Adipocyte (in vitro differentiated cells): Measurements from ENCODE around the gene SLC9C1.

ENCODE experiments used
- DNase-seq: peaks from one replicate; pipeline ENCODE4 v3.0.0-alpha.2; 2015; ENCODE audit warnings: low read depth
- H3K27me3 ChIP-seq: replicated peaks from 2 replicates; pipeline ENCODE4 v1.7.0; 2013; ENCODE audit warnings: mild to moderate bottlenecking, low read length, moderate library complexity; ENCODE audit not compliant: control insufficient read depth, insufficient read depth
- H3K36me3 ChIP-seq: 2 replicates; pipeline ENCODE4 v1.7.0; 2013; ENCODE audit warnings: low read length, mild to moderate bottlenecking, moderate library complexity; ENCODE audit not compliant: control insufficient read depth, insufficient read depth, severe bottlenecking
- H3K4me1 ChIP-seq: 2 replicates; pipeline ENCODE4 v1.7.0; 2013; ENCODE audit warnings: mild to moderate bottlenecking, low read length, moderate library complexity; ENCODE audit not compliant: control insufficient read depth, insufficient read depth
- H3K4me3 ChIP-seq: 2 replicates; pipeline ENCODE4 v1.7.0; 2013; ENCODE audit warnings: mild to moderate bottlenecking, low read length, moderate library complexity
- H3K9ac ChIP-seq: 2 replicates; pipeline ENCODE4 v1.7.0; 2013; ENCODE audit warnings: mild to moderate bottlenecking, low read length, moderate library complexity
- H3K9me3 ChIP-seq: 2 replicates; pipeline ENCODE4 v1.7.0; 2013; ENCODE audit warnings: mild to moderate bottlenecking, low read length, moderate library complexity; ENCODE audit not compliant: control insufficient read depth

SLC9C1 gene

DNA sequence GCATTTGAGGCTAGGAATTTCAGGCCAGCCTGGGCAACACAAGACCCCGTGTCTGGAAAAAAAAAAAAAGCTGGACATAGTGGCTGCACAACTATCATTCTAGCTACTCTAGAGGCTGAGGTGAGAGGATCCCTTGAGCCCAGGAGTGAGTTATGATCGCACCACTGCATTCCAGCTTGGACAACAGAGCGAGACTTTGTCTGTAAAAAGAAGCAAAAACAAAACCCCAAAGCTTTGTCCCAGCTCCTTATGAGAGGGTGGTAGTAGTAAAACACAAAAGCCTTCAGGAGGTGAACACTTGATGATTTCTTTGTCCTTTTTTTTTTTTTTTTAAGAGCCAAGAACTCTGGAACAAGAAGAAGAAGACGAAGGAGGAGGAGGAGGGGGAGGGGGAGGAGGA, 37.8 kb upstream of the SLC9C1 start:
- Histone ChIP-seq H3K4me3 (no peak overlapping the region), H3K9ac (no peak overlapping the region), H3K4me1 (peaks cover 12% of the 10 kb centered on the region), H3K36me3 (no peaks in the 10 kb centered on the region), H3K9me3 (no peaks in the 10 kb centered on the region), H3K27me3 (no peaks in the 10 kb centered on the region)
- no peak for DNase-seq

DNA sequence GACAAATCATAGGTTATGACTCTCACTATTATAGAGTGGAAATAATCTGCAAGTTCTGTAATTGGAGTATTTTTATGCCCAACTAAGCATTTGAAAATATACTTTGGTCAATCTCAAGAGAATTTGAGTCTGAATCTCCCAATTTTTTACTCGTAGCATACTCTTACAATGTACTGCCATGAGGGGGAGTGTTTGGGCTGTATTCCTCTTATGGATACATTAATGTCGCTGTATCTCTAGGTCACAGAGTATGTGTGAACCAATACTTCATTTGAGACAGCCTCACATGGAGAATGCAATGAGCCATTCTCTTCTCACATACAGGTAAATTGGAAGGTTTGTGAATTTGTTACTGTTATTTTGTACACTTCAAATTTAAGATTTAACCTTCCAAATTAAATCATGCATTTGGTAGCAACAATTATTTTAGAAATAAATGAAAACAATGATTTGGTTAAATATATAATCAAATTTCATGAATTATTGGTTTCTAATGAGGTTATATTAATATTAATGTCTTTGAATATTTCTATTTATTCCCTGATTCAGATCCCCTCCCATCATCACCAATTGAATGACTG, 33.4 kb upstream of the SLC9C1 start:
- DNase-seq = peak; percentile 87
- H3K9me3 ChIP-seq = no peaks in the 10 kb centered on the region

DNA sequence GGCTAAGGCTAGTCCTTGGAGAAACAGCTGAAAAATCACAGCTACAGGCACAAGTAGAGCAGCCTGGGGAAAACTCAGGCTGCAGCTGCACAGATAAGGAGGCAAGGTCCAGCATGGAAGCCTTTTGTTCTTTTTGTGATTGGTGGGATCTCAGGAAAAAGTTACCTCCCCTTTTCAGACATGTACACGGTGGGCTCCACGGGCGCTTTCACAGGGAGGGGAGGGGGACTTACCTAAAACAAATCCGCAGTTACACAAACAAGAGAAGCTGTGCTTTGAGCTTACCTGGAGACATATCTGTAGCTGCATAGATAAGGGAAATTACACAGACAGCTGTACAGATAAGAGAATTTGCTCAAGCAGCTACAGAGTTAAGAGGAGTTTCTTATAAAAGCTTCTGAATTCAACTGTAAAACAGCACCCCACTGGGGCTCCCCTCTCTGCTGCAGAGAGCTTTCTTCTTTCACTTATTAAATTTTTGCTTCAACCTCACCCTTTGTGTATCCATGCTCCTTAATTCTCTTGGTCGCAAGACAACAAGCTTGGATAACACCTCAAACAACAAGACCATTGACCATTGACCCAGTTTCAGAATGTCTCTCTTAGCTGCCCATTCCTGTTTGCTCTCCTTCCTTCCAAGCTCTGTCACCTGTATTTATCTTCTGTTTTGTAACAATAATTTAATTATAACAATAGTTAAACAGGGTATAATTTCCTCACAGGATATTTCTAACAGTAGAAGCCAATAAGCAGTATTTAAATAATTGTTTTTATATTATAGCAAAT, 28.0 kb upstream of the SLC9C1 start:
- no peak overlapping the region for H3K4me3 ChIP-seq
- no peaks in the 10 kb centered on the region for H3K27me3 ChIP-seq
- H3K9ac ChIP-seq = no peak overlapping the region
- H3K4me1 ChIP-seq = no peaks in the 10 kb centered on the region
- H3K36me3 ChIP-seq = no peaks in the 10 kb centered on the region
- no peaks in the 10 kb centered on the region for H3K9me3 ChIP-seq
- DNase-seq = no peak

More for the DNA sequence above, 33.4 kb upstream of the SLC9C1 start:
- Histone ChIP-seq H3K36me3 (no peaks in the 10 kb centered on the region), H3K9ac (no peak overlapping the region), H3K4me3 (no peak overlapping the region), H3K27me3 (no peaks in the 10 kb centered on the region), H3K4me1 (no peaks in the 10 kb centered on the region)

DNA sequence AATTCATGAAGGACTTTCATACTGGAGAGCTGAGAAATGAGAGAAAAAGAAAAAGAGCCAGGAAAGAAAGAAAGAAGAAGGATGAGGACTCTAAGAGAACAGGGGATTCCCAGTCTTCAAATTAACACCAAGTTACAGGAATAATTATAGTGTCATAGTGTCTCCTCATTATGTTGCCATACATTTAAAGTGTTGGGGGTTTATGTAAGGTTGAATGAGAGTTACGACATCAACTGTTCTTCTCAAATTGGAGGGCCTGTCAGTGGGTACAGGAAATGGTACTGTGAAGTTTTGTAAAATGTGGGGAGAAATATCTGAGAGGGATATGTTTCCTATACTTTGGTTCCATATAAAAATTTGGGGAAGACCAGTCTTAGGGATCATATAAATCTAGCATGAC, 26.7 kb upstream of the SLC9C1 start:
- Histone ChIP-seq H3K27me3 (no peaks in the 10 kb centered on the region), H3K9ac (no peak overlapping the region), H3K9me3 (no peaks in the 10 kb centered on the region), H3K36me3 (no peaks in the 10 kb centered on the region), H3K4me3 (no peak overlapping the region), H3K4me1 (no peaks in the 10 kb centered on the region)
- DNase-seq = no peak

DNA sequence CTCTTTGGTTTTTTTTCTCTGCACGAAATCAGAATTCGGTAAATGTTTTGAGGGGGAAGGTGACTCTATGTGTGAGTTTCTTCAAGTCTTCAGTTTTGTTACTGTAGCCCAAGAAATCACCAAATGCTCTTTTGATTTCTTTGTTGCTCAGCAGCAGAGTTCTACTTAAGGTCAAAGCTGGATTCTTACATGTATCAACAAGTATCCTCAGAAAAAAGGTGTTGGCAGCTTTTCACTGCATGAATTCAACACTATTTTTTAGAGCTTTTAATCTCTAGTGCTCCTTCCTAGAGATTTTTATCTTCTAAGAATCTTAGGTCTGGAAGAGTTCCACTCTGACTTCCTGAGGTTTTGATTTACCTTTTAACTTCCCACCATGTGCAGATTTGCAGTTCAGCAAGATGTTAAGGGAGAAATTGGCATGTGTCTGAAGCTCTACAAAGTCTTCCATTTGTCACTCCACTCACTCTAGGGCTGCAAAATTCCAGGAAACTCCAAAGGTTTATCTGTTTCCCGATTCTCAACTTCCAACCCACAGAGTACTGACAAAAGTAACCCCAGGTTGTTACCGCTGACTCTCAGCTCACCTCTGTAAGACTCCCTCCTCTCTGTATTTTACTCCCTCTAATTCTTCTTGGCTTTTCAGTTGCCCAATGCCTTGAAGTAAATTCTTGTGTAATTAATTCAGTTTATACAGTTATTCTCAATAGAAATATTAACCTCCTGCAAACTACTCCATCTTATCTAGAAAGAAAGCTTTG, 25.7 kb upstream of the SLC9C1 start:
- Histone ChIP-seq H3K4me3 (no peak overlapping the region), H3K36me3 (no peaks in the 10 kb centered on the region), H3K27me3 (no peaks in the 10 kb centered on the region), H3K4me1 (no peaks in the 10 kb centered on the region), H3K9me3 (no peaks in the 10 kb centered on the region), H3K9ac (no peak overlapping the region)
- DNase-seq = no peak

DNA sequence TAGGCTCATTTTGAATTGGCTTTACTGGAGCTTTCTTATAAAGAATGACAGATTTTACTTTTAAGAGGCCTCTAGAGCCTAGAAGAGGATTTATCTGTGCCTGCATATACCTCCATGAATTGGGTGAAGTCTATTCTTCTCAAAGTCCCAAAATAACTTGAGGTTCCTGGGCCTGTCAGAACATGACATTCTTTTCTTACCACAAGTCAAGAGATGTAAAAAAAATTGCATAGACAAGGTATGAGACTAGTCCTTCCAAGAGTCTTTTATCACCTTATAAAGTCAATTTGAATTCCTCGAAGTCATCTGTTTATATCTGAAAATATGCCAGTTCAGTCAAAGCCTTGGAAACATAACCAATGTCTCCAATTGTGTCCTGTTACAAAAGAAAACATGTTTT, 21.8 kb upstream of the SLC9C1 start:
- no peaks in the 10 kb centered on the region for H3K4me1 ChIP-seq
- no peaks in the 10 kb centered on the region for H3K27me3 ChIP-seq
- no peak for DNase-seq
- H3K9me3 ChIP-seq = no peaks in the 10 kb centered on the region
- no peaks in the 10 kb centered on the region for H3K36me3 ChIP-seq
- no peak overlapping the region for H3K4me3 ChIP-seq
- H3K9ac ChIP-seq = no peak overlapping the region

DNA sequence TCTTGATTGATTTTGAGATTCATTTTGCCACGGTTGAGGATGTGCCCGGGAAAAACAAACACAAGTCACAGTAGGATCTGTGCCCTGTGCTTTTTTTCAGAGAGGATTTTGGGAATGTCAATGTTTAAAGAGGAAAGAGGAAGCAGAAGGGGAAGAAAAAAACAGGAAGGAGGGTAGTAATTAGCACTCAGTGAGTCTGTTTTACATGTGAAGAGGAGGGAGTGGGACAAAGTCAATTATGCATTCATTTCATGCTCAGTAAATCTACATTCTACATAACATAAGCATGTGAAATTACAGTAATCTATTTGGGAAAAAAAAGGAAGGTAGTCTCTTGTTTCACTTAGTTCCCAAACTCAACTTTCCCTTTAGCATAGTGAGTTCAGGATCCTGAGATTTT, 20.6 kb upstream of the SLC9C1 start:
- no peaks in the 10 kb centered on the region for H3K27me3 ChIP-seq
- DNase-seq = no peak
- no peaks in the 10 kb centered on the region for H3K4me1 ChIP-seq
- no peaks in the 10 kb centered on the region for H3K9me3 ChIP-seq
- H3K4me3 ChIP-seq = no peak overlapping the region
- no peaks in the 10 kb centered on the region for H3K36me3 ChIP-seq
- H3K9ac ChIP-seq = no peak overlapping the region

DNA sequence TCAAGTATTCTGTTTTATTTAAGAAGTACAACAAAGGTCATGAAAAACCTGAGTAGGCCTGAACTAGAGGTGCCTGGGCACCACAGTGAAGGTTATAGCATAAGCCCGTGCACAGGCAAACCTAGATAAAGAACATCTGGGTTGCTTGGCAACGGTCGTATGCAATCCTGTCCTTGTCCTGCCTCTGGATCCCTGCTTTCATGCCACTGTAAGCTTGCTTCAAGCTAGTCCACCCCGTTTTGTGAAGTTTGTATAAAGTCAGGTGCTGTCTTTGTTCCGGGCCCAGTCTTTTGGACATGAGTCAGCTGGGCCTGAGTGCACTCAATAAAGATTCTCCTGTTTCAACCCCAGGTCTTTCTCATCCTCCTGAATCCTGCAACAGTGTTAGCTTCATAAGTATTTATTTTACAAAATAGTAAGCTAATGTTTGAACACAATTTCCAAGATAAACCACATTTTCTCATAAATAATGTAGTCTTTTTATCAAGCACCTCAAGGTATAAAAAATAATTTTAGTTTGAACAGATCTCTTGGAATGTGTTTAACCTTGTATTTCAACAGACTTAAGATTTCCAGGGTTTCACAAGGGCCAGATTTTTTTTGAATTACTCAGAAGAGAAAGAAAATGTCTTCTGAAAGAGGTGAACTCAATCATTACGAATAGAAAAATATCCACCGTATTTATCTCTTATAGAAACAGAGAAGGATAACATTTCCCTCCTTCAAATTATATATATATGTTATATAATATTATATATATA, 14.3 kb upstream of the SLC9C1 start:
- Histone ChIP-seq H3K9me3 (no peaks in the 10 kb centered on the region), H3K4me1 (peaks cover 24% of the 10 kb centered on the region), H3K4me3 (no peak overlapping the region), H3K36me3 (no peaks in the 10 kb centered on the region), H3K27me3 (no peaks in the 10 kb centered on the region), H3K9ac (no peak overlapping the region)
- DNase-seq = peak; percentile 81

DNA sequence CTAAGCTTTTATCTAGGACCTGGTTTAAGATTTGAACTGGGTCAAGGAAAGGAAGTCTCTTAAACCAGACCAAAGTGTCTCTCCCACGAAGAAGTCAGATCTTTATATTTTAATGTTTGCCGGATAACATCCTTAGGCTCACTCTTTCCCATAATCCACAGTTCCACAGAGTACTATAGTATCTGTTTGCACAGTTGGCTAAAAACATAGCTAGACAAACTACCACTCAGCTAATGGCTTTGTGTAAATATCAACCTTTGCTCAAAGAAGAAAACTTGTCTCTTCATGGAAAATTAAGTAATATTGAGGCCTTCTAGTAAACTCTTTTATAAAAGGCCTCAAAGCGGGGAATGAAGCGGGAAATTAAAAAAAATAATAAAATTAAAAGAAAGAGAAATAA, 13.5 kb upstream of the SLC9C1 start:
- Histone ChIP-seq H3K9me3 (no peaks in the 10 kb centered on the region), H3K4me3 (no peak overlapping the region), H3K4me1 (peaks cover 30% of the 10 kb centered on the region), H3K27me3 (no peaks in the 10 kb centered on the region), H3K9ac (no peak overlapping the region), H3K36me3 (no peaks in the 10 kb centered on the region)
- DNase-seq = no peak

DNA sequence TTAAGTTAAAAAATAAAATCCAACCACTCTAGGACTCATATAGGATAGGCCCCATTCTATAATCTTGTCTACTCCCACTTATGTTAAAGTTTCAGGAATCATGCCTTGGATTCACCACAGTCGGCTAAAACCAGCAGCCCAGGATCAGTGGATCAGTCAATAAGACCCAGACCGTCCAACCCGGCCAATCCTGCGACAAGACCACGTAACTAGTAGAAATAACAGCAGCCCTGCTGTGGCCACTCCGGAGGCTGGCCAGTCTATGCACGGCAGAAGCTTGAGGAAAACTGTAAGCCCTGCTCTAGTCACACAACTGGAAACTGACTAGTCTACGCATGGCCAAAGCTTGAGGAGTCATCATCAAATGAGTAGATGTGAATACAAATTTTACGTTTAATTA, 12.8 kb upstream of the SLC9C1 start:
- Histone ChIP-seq H3K4me3 (no peak overlapping the region), H3K9ac (no peak overlapping the region), H3K36me3 (no peaks in the 10 kb centered on the region), H3K4me1 (peaks cover 30% of the 10 kb centered on the region), H3K9me3 (no peaks in the 10 kb centered on the region), H3K27me3 (no peaks in the 10 kb centered on the region)
- no peak for DNase-seq

DNA sequence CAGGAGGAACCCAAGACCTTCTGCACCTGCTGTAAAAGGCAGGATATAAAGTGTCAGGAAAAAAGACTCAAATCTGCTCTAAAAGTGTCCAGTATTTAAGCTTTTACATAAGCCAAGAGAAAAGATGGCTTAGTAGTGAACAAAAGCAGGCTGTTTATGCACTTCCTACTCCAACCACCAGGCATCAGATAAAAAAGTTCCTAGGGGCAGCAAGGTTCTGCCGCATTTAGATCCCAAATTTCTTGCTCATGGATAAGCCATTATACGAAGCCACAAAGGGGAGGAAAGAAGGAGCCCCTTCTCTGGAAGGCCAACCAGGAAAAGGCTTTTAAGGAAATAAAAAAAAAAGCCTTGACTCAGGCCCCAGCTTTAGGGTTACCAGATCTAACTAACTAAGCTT, 10.6 kb upstream of the SLC9C1 start:
- Histone ChIP-seq H3K36me3 (no peaks in the 10 kb centered on the region), H3K9ac (peak overlapping the region; percentile 71), H3K9me3 (no peaks in the 10 kb centered on the region), H3K4me3 (peak overlapping the region; percentile 81), H3K27me3 (no peaks in the 10 kb centered on the region), H3K4me1 (peaks cover 30% of the 10 kb centered on the region)
- DNase-seq = peak; percentile 18
